Colonic mucosa (tissue), 4 donors: ENCODE measurements around the gene ANKRD16. TPM values are rescaled to one million over a fixed set of nuclear protein-coding genes. Genes with fewer than 3 reads are reported as not detected.
"Not testable (repeated sequence)": the region's sequence is repeated elsewhere in the genome, so short reads cannot be mapped to it uniquely, and the experiment has no call there.

Experiments
- DNase-seq: peaks from one replicate; pipeline ENCODE4 v3.0.0-alpha.2; 2020
- H3K27ac ChIP-seq: fragments of 200-600 bp; one replicate; pipeline ENCODE4 v1.8.0; 2021
- H3K27me3 ChIP-seq: fragments of 200-600 bp; one replicate; pipeline ENCODE4 v1.8.0; 2021
- H3K36me3 ChIP-seq: fragments of 200-600 bp; one replicate; pipeline ENCODE4 v1.8.0; 2021
- H3K4me1 ChIP-seq: fragments of 200-600 bp; one replicate; pipeline ENCODE4 v1.8.0; 2021; ENCODE audit warnings: mild to moderate bottlenecking
- H3K4me3 ChIP-seq: fragments of 200-600 bp; one replicate; pipeline ENCODE4 v1.8.0; 2021
- H3K9ac ChIP-seq, 2 donors: one replicate each; pipeline ENCODE4 v1.7.0; 2013; ENCODE audit warnings: control low read depth in 2 of 2, low read depth in 2 of 2, low read length in 2 of 2
- H3K9me3 ChIP-seq: fragments of 200-600 bp; one replicate; pipeline ENCODE4 v1.8.0; 2021
- CTCF ChIP-seq: fragments of 200-600 bp; IDR thresholded peaks from one replicate; pipeline ENCODE4 v1.8.0; 2022; ENCODE audit warnings: antibody characterized with exemption, mild to moderate bottlenecking
- intact Hi-C: fragments of 100-400 bp; cut with DNase I; formaldehyde crosslinking; loops from one replicate; pipeline ENCODE4 v1.14.1; 2022
- total RNA-seq, 2 donors: library from RNA; stranded (reverse); fragmentation: NEBNext Ultra II Directional in 1 of 2; extraction: Animal tissue kit (Norgen Biotek cat#: 25700) in 1 of 2; gene quantifications; one replicate each; pipeline ENCODE4 v1.2.1, GENCODE V29; 2021
- donor health status: healthy.
- donor health status: DM: no; HTN: no; CAD: no.
- donor health status: DM: no; HTN: no; CAD: no.

The ANKRD16 gene
- total RNA-seq, 2 donors from 2014 or later, result 5.5 to 8.1 TPM

- no peaks in the 10 kb centered on the region for H3K9me3 ChIP-seq
- intact Hi-C loops, result no loop called here
- peaks cover 35% of the 10 kb centered on the region for H3K36me3 ChIP-seq
- H3K27ac ChIP-seq, result no peak overlapping the region
- H3K4me1 ChIP-seq, result no peaks in the 10 kb centered on the region
- no peaks in the 10 kb centered on the region for H3K27me3 ChIP-seq
- TF ChIP-seq CTCF, result no peak
- no peak overlapping the region for H3K4me3 ChIP-seq
- no peak for DNase-seq
- no peak overlapping the region for H3K9ac ChIP-seq
Measured at GRCh38 chr10:5910323-5911100, 20.8 kb upstream of the ANKRD16 start.

GRCh38 chr10:5908676-5909075, 19.0 kb upstream of the ANKRD16 start:
- H3K9ac ChIP-seq, H3K27me3 ChIP-seq, H3K4me3 ChIP-seq, H3K9me3 ChIP-seq, DNase-seq, H3K27ac ChIP-seq, intact Hi-C loops, H3K4me1 ChIP-seq: not testable (repeated sequence)
- H3K36me3 ChIP-seq, result peaks cover 26% of the 10 kb centered on the region

GRCh38 chr10:5906651-5907050, 17.0 kb upstream of the ANKRD16 start:
- Histone ChIP-seq H3K4me3 (no peak overlapping the region), H3K27ac (no peak overlapping the region), H3K27me3 (no peaks in the 10 kb centered on the region), H3K9ac (no peak overlapping the region), H3K36me3 (peaks cover 22% of the 10 kb centered on the region), H3K9me3 (no peaks in the 10 kb centered on the region), H3K4me1 (no peaks in the 10 kb centered on the region)
- intact Hi-C loops, result no loop called here
- no peak for DNase-seq
- TF ChIP-seq CTCF, result no peak

GRCh38 chr10:5905854-5906507, 16.3 kb upstream of the ANKRD16 start:
- no peaks in the 10 kb centered on the region for H3K9me3 ChIP-seq
- no peak for DNase-seq
- H3K4me3 ChIP-seq, result no peak overlapping the region
- no peak for TF ChIP-seq CTCF
- H3K27me3 ChIP-seq, result no peaks in the 10 kb centered on the region
- no peaks in the 10 kb centered on the region for H3K4me1 ChIP-seq
- intact Hi-C loops, result no loop called here
- peaks cover 16% of the 10 kb centered on the region for H3K36me3 ChIP-seq
- H3K9ac ChIP-seq, result no peak overlapping the region
- no peak overlapping the region for H3K27ac ChIP-seq

- Histone ChIP-seq H3K9ac (no peak overlapping the region), H3K4me3 (no peak overlapping the region), H3K27ac (no peak overlapping the region), H3K9me3 (no peaks in the 10 kb centered on the region), H3K4me1 (no peaks in the 10 kb centered on the region), H3K36me3 (no peaks in the 10 kb centered on the region), H3K27me3 (no peaks in the 10 kb centered on the region)
- intact Hi-C loops, result no loop called here
- TF ChIP-seq CTCF, result no peak
- DNase-seq, result no peak
Measured at GRCh38 chr10:5904227-5904626, 14.5 kb upstream of the ANKRD16 start.

- H3K27ac ChIP-seq, result no peak overlapping the region
- H3K9ac ChIP-seq, result no peak overlapping the region
- intact Hi-C loops, result no loop called here
- no peak for TF ChIP-seq CTCF
- no peaks in the 10 kb centered on the region for H3K27me3 ChIP-seq
- DNase-seq, result no peak
- no peaks in the 10 kb centered on the region for H3K36me3 ChIP-seq
- H3K4me3 ChIP-seq, result no peak overlapping the region
- no peaks in the 10 kb centered on the region for H3K9me3 ChIP-seq
- no peaks in the 10 kb centered on the region for H3K4me1 ChIP-seq
Measured at GRCh38 chr10:5903563-5903962, 13.9 kb upstream of the ANKRD16 start.
